Upper lobe of left lung (tissue), 6 donors: ENCODE results near the gene PARP16. TPM values are rescaled to one million over a fixed set of nuclear protein-coding genes. Genes with fewer than 3 reads are reported as not detected.

Experiments
- ATAC-seq, 2 donors: fragments of 200-7000 bp; cut with Tn5 transposase; one replicate each; pipeline ENCODE4 v1.9.1; 2022; ENCODE audit warnings: mild to moderate bottlenecking in 2 of 2, moderate library complexity in 2 of 2; ENCODE audit not compliant: low FRiP score in 2 of 2
- DNase-seq, 2 donors: peaks; one replicate each; pipeline ENCODE4 v3.0.0-alpha.2; 2019 to 2020
- H3K27ac ChIP-seq, 4 donors: fragments of 200-600 bp; sonication (generic); one replicate each; pipeline ENCODE4 v1.5.1; 2016 to 2019
- H3K27me3 ChIP-seq, 4 donors: fragments of 200-600 bp; sonication (generic); one replicate each; pipeline ENCODE4 v1.5.1; 2017 to 2019
- H3K36me3 ChIP-seq, 4 donors: fragments of 200-600 bp; sonication (generic); one replicate each; pipeline ENCODE4 v1.5.1; 2016 to 2019
- H3K4me1 ChIP-seq, 4 donors: fragments of 200-600 bp; sonication (generic); one replicate each; pipeline ENCODE4 v1.5.1; 2018 to 2019
- H3K4me3 ChIP-seq, 4 donors: fragments of 200-600 bp; sonication (generic); one replicate each; pipeline ENCODE4 v1.5.1; 2017 to 2019; ENCODE audit warnings: mild to moderate bottlenecking in 2 of 4, moderate library complexity in 1 of 4
- H3K9me3 ChIP-seq, 4 donors: fragments of 200-600 bp; sonication (generic); one replicate each; pipeline ENCODE4 v1.5.1; 2018 to 2019
- CTCF ChIP-seq, 6 experiments: fragments of 450-650 bp in 4 of 6; fragments of 200-600 bp in 2 of 6; sonication (generic) in 2 of 6; IDR thresholded peaks; one replicate each; pipeline ENCODE4 v1.5.1; 2016 to 2019; ENCODE audit warnings: antibody characterized with exemption in 6 of 6
- EP300 ChIP-seq, 4 donors: sonication (generic); formaldehyde crosslinking; IDR thresholded peaks; one replicate each; pipeline ENCODE4 v1.5.1; 2017; ENCODE audit warnings: antibody characterized with exemption in 4 of 4, control low read depth in 2 of 4
- POLR2A ChIP-seq, 4 donors: fragments of 450-650 bp; IDR thresholded peaks; one replicate each; pipeline ENCODE4 v1.5.1; 2016 to 2017; ENCODE audit warnings: antibody characterized with exemption in 4 of 4, mild to moderate bottlenecking in 2 of 4
- POLR2AphosphoS5 ChIP-seq, 2 donors: sonication (generic); formaldehyde crosslinking; IDR thresholded peaks; one replicate each; pipeline ENCODE4 v1.5.1; 2017; ENCODE audit warnings: antibody characterized with exemption in 2 of 2
- WGBS, 2 donors: methylation state at CpG; one replicate each; pipeline ENCODE4 v1.1.5; 2017 to 2018; 5-methylcytosine and 5-hydroxymethylcytosine counted together
- total RNA-seq, 6 donors: library from RNA; depleted of rRNA in 4 of 6; stranded (reverse); fragments of >200 nt in 4 of 6; gene quantifications; one replicate each; pipeline versions ENCODE4 v1.1.0 to v1.2.1, GENCODE V29; 2016 to 2021
- donor health status: DM: no; HTN: no; CAD: no; lungs with moderate emphysema.
- donor health status: DM: no; HTN: yes; CAD: no; lungs with severe emphysema.

PARP16 gene
- total RNA-seq, 6 donors from 2014 or later = 6.3 to 20.6 (median 7.9) TPM

GRCh38 chr15:65300924-65301441 is 14.3 kb upstream of the PARP16 start:
- 94% methylated on average over 32 of the region's 36 CpGs; no CpG with 5 or more reads in 1 of the 2 donors for WGBS, 2 donors
- H3K4me1 ChIP-seq = peaks cover 17 to 32% (median 22%) of the 10 kb centered on the region in 4 donors
- H3K4me3 ChIP-seq = no peak overlapping the region
- no peaks in the 10 kb centered on the region for H3K27me3 ChIP-seq
- TF ChIP-seq POLR2AphosphoS5 (IDR thresholded peaks at IDR 0.05) (no peak), CTCF (IDR thresholded peaks at IDR 0.05) (no peak), EP300 (IDR thresholded peaks at IDR 0.05) (no peak), POLR2A (IDR thresholded peaks at IDR 0.05) (no peak)
- peak in 1 of 2 donors; percentile 83 for DNase-seq
- no peak overlapping the region for H3K27ac ChIP-seq
- no peaks in the 10 kb centered on the region for H3K9me3 ChIP-seq
- H3K36me3 ChIP-seq = no peaks in the 10 kb centered on the region
- ATAC-seq = no peak

GRCh38 chr15:65298731-65299130 is 12.0 kb upstream of the PARP16 start:
- H3K9me3 ChIP-seq = no peaks in the 10 kb centered on the region
- no peak overlapping the region for H3K27ac ChIP-seq
- H3K36me3 ChIP-seq = no peaks in the 10 kb centered on the region
- no peak for TF ChIP-seq POLR2A (IDR thresholded peaks at IDR 0.05)
- TF ChIP-seq EP300 (IDR thresholded peaks at IDR 0.05) = no peak
- no peak for TF ChIP-seq CTCF (IDR thresholded peaks at IDR 0.05)
- TF ChIP-seq POLR2AphosphoS5 (IDR thresholded peaks at IDR 0.05) = no peak
- ATAC-seq (no peak), DNase-seq (no peak)
- H3K4me3 ChIP-seq = no peak overlapping the region
- no peaks in the 10 kb centered on the region for H3K27me3 ChIP-seq
- peaks cover 9 to 30% (median 13%) of the 10 kb centered on the region in 4 donors for H3K4me1 ChIP-seq
- 88 to 93% methylated on average over 11 of the region's 11 CpGs for WGBS, 2 donors

- Histone ChIP-seq H3K27ac (peak overlapping the region in 2 of 4 donors; percentile 35 to 61), H3K9me3 (no peaks in the 10 kb centered on the region), H3K36me3 (no peaks in the 10 kb centered on the region), H3K27me3 (no peaks in the 10 kb centered on the region), H3K4me1 (peaks cover 3 to 23% (median 8%) of the 10 kb centered on the region in 4 donors), H3K4me3 (no peak overlapping the region)
- WGBS, 2 donors = 70 to 71% methylated on average over 1 of the region's 1 CpG
- TF ChIP-seq CTCF (IDR thresholded peaks at IDR 0.05) (no peak), POLR2A (IDR thresholded peaks at IDR 0.05) (no peak), POLR2AphosphoS5 (IDR thresholded peaks at IDR 0.05) (no peak), EP300 (IDR thresholded peaks at IDR 0.05) (no peak)
- no peak for ATAC-seq
- DNase-seq = no peak
Measured at GRCh38 chr15:65292938-65293518, 6.3 kb upstream of the PARP16 start.

- TF ChIP-seq CTCF (IDR thresholded peaks at IDR 0.05) (no peak), POLR2AphosphoS5 (IDR thresholded peaks at IDR 0.05) (no peak), POLR2A (IDR thresholded peaks at IDR 0.05) (no peak), EP300 (IDR thresholded peaks at IDR 0.05) (no peak)
- Histone ChIP-seq H3K27ac (no peak overlapping the region), H3K36me3 (no peaks in the 10 kb centered on the region), H3K27me3 (no peaks in the 10 kb centered on the region), H3K9me3 (no peaks in the 10 kb centered on the region), H3K4me1 (peaks cover 8 to 17% (median 14%) of the 10 kb centered on the region in 4 donors), H3K4me3 (no peak overlapping the region)
- no peak for ATAC-seq
- 91 to 93% methylated on average over 7 of the region's 7 CpGs for WGBS, 2 donors
- no peak for DNase-seq
Measured at GRCh38 chr15:65290228-65290627, 3.5 kb upstream of the PARP16 start.
